Fibroblast of lung (primary cell): ENCODE data around the gene ZNF423.

Experiments used
- EZH2 ChIP-seq: IDR thresholded peaks from 2 replicates; pipeline ENCODE4 v1.5.1; 2012; ENCODE audit warnings: low read length, control low read depth, mild to moderate bottlenecking; ENCODE audit errors: missing control alignments
- TF ChIP-seq, protein P1 (sequence below), 2 donors: IDR thresholded peaks in 1 of 2; conservative IDR thresholded peaks in 1 of 2; 1 replicate in 1 of 2; 2 replicates in 1 of 2; pipeline ENCODE4 v1.5.1; 2011 to 2012; ENCODE audit warnings: low read length in 2 of 2, control low read depth in 1 of 2, inconsistent platforms in 1 of 2, low read depth in 1 of 2, mild to moderate bottlenecking in 1 of 2

DNA sequence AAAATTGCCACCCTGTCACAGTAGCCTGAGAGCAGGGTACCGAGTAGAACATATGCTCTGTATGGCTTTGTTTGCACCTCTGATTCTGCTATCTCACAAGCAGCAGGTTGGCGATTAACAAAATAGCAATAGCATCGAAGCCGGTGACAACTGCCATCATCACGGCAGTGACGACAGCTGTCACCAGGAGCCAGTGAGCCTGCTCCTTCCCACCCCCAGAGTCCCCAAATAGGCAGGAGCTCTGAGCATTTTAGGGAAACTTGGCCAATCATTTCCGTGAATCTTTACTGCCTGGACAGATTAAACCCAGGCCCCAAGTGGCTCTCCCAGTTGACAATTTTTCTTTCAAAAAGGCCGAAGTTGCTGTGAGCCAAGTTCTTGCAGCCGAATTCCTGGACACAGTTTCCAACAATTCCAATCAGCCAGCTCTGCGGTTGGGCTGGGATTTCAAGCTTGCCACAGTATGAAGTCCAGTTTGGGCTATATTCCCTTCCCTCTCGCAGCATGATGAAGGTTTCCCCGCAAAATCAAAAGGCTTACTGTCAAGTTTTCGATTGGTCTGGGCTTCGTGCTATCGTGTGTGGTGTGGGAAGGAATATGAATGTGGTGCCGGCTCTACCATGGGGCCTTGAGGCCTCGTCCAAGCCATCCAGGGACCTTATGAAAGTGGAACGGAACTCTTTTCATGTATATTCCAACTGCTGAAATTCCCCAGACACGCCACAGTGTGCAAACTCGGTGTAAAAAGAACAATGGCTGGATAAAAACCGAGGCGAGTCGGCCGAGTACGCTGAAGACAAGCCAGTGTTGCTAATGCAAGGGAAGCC lies 295.7 kb downstream of the ZNF423 start:
- TF ChIP-seq, protein P1, sequence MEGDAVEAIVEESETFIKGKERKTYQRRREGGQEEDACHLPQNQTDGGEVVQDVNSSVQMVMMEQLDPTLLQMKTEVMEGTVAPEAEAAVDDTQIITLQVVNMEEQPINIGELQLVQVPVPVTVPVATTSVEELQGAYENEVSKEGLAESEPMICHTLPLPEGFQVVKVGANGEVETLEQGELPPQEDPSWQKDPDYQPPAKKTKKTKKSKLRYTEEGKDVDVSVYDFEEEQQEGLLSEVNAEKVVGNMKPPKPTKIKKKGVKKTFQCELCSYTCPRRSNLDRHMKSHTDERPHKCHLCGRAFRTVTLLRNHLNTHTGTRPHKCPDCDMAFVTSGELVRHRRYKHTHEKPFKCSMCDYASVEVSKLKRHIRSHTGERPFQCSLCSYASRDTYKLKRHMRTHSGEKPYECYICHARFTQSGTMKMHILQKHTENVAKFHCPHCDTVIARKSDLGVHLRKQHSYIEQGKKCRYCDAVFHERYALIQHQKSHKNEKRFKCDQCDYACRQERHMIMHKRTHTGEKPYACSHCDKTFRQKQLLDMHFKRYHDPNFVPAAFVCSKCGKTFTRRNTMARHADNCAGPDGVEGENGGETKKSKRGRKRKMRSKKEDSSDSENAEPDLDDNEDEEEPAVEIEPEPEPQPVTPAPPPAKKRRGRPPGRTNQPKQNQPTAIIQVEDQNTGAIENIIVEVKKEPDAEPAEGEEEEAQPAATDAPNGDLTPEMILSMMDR (conservative IDR thresholded peaks at IDR 0.05 in 1 of 2, IDR thresholded peaks at IDR 0.05 in 1 of 2; ENCODE audit: low read depth in 1 of 2, low read length in 2 of 2): no peak
- TF ChIP-seq EZH2: no peak
